Tibial nerve (tissue), 3 donors: Measurements from ENCODE around the gene HRH2.

Experiments used
- CTCF ChIP-seq, 5 experiments: fragments of 200-600 bp in 3 of 5; fragments of 450-650 bp in 2 of 5; sonication (generic) in 3 of 5; IDR thresholded peaks; one replicate each; pipeline ENCODE4 v1.5.1; 2016 to 2019; ENCODE audit warnings: antibody characterized with exemption in 5 of 5, mild to moderate bottlenecking in 3 of 5, moderate library complexity in 2 of 5
- POLR2A ChIP-seq, 2 donors: fragments of 450-650 bp; IDR thresholded peaks; one replicate each; pipeline ENCODE4 v1.6.1; 2017; ENCODE audit warnings: antibody characterized with exemption in 2 of 2, mild to moderate bottlenecking in 2 of 2, moderate library complexity in 2 of 2

- TF ChIP-seq CTCF (IDR thresholded peaks at IDR 0.05) (no peak), POLR2A (IDR thresholded peaks at IDR 0.05) (no peak)
Observed at GRCh38 chr5:175743676-175744210, 85.9 kb downstream of the HRH2 start.
